GM19372 (cell line): Measurements from ENCODE around the gene C1orf21.

Experiments used
- ATAC-seq: cut with Tn5 transposase; IDR thresholded peaks from one replicate; pipeline ENCODE4 v1.9.1; 2021; ENCODE audit warnings: mild to moderate bottlenecking, low read depth, moderate library complexity; ENCODE audit not compliant: unreplicated experiment

C1orf21 gene

DNA sequence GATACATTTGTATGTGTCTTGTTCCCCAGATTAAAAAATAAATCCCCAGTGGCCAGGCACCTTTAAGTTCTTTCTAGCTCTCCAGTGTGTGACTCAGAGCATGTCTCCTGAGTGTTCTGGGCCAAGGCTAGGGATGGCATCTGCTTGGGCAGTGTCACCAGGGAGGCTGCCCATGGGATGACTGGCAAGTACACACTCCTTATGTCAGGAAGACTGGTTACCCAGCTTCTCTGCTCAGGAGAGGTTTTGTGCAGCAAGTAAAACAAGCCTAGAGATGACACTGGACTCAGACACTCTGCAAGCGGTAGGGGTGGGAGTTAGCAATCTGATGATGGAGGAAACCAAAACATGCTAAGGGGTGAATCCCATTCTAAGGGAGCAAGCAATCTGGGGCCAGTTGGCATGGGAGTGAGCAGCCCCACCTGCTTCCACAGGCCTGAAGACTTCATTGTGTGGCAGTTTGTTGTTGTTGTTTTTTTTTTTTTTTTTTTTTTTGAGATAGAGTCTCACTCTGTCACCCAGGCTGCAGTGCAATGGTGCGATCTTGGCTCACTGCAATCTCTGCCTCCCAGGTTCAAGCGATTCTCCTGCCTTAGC is 230.7 kb downstream of the C1orf21 start:
- ATAC-seq = no peak

DNA sequence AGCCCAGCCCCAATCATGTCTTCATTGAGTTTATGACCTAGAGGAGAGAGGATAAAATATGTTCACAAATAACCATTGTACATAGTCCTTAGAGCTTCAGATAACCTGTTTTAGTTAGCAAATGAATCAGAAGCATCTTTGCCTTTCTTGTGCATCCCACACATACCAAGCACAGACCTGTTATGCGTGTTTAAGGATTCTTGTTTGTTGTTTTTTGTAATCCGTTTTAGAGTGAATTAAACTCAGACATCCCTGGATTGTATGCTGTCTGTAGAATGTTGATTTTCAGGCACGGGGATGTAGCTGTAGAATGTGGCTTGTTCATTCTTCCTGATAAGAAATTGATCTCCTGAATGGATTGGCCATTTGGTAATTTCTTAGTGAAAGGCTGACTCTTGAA is 232.0 kb downstream of the C1orf21 start:
- no peak for ATAC-seq

DNA sequence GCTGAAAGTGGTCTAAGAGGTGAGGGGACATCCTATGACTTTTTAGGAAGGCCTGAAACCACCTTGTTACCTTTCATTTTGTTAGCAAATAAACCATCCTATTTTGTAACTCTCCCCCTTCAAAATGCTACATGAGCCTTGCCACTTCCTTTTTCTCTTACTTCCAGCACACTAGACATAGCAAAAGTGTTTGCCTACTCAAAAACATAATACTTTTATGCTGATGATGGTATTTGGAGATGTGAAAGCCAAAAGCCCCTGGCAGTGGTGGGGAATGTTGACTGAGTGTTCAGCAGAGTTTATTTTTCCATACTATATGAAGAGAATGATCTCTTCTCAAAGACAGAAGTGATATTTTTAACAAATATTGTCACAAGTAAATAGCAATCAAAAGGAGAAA is 233.6 kb downstream of the C1orf21 start:
- ATAC-seq = no peak

DNA sequence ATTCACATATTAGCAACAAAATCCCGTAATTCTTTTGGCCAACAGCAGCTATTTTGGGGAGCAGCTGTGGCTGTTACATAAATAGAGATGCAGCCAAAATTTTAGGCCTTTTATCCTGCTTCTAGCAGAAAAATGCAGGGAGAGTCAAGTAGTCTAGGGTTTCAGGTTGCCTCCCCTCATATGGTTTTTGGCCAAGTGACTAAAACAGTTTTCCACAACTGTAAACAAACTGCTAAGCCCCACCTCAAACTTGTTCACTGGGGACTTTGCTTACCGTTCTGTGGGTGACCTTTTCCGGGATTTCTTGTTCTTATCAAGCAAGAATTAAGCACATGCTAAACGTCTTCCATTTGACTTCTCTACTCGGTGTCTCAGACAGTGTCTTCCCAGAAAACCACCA is 234.4 kb downstream of the C1orf21 start:
- ATAC-seq = no peak

DNA sequence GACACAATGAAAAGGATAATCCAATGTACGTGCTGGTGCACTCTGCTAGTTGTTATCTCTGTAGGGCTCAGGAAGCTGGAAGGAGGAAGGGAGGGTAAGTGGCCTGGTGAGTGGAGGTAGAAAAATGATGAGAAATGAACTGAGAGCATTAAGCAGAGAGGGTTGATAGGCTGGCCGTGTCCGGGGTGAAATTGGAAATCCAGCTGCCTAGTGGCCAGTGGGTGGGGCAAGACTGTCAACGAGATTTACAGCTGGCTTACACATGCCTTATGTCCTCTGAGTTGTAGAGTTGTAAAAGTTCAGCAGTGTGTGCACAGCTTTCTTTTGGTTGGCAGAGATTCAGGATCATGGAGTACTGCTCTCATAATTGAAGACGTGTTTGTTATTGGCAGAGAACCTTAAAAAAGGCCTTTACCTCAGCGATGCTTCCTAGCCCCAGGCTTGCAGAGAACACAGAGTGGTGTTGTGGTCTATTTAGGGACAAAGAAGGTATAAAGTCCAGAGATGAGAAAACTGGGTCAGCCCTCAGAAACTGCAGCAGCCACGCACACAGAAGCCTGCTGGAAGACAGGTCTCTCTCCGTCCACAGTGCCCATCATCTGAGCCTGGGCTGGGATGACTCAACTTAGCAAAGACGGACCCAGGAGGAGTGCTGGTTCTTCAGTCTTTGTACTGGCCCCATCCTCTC is 235.5 kb downstream of the C1orf21 start:
- ATAC-seq = no peak

DNA sequence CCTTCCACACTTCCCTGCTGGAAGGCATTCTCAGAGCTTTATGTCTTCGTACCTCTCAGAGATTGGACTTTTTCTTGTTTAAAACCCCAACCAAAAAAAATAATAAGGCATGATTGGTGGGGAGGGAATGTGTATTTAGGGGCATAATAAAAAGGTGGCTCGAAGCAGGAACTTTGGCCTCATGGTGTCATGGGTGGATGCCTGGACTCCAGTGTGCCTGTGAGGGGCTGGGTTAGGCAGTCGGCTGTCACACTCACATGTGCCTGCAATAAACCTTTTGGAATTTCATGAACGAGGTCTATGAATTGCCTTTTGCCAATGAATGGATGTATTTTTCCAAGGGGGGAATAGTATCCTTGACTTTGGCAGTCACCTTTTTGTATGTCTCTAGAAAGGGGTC is 236.6 kb downstream of the C1orf21 start:
- ATAC-seq = no peak

DNA sequence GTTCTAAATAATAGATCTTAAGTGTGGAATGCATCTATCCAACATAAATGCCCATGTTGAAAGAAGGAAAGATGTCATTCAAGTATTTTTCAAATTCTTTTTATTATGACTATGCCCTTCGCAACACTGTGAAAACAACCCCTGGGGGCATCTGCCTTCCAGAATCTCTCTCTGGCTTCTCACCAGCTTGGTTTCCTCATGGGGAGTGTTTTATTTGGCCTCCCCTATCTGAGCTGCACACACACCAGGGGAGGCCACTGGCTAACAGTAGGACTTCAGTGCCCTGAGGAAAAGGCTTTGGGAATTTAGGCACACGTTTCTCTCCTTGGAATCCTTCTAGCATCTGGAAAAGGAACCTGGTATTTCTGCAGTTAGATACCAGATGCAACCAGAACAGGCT is 237.2 kb downstream of the C1orf21 start:
- no peak for ATAC-seq

DNA sequence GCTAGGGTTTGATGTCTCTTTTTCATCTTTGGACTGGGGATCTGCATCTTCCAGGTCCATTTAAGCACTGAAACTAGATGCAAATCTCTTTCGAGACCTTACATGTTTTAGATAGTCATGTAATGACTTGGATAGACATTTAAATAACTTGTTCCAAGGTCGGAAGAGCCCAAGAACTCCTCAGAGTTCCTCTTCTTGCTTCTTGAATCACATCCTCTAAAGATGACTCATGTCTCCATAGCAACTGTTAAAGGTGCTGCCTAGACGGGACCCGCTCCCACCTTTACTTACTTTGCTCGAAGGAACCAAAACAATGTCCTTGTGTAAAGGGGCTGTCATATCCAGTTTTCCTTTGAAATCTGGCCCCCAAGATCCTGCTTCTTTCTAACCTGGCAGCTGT is 237.8 kb downstream of the C1orf21 start:
- no peak for ATAC-seq

DNA sequence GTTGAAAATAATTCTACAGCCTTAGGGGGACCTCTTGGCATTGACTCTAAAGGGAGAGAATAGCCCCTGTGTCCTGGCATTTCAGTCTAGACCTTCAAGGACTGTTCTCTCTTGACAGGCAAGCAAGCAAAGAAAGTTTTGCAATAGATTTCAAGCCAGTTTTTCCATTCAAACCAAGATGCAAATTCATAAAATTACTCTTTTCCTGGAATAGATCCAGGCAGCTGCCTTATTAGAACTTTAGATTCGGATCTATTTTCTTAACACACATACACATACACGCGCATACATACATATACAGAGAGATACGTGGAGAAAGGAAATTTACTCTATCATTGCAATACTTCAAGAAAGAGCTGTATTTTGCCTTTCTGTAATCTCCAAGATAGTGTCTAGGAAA is 238.4 kb downstream of the C1orf21 start:
- no peak for ATAC-seq

DNA sequence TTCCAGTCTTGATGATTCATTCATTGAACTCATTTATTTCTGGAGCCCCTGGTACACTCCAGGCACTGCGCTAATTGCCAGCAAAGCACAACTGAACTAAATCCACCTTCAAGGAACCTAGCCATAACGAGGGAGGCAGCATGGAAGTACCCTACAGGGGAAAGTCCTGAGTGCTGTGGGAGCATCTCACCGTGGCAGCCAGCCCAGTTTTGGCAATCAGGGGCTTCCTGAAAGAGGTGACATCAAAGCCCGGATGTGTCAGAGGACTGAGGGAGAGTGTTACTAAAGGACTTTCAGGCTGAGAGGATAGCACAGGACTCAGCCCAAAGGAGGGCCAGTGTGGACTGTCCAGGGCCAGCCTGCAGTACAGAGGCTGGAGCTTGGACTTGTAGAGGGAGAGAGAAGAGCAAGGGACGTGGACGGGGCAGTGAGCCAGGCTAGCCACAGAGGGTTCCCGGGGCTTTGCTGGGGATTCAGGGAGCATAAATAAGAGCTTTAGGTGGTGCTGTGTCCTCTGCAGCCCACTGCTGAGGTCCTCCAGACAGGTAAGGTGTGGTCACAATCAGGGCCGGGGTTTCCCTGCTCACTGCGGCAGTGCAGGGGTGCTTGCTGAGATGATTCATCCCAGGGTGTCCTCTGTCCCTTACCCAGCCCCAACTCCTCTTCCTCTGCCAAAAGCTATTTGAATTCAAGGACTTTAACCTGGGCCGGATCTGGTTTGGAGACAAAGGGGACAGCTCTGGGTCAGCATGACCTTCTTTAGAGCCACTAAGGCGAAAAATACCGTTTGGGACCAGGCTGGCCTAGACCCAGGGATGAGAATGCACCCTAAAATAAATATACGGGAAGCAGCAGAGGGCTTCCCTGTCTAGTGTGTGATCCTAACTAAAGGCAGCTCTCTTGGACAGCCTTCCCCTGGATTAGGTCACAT is 239.5 kb downstream of the C1orf21 start:
- ATAC-seq = no peak

DNA sequence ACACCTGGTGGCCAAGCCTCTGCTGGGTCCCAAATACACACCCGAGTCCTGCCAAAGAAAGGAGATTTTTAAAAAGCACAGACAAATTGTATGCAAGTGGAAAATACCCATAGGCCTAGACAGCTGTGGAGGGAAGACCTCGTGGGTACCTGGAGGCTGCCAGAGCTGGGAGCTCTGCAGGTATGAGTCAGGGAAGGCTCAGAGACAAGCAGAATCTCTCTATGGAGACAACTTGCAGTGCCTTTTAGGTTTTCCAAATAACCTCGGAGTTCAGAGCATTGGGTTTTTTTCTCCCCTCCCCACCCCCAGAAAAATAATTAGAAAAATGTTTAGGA is 240.1 kb downstream of the C1orf21 start:
- no peak for ATAC-seq

DNA sequence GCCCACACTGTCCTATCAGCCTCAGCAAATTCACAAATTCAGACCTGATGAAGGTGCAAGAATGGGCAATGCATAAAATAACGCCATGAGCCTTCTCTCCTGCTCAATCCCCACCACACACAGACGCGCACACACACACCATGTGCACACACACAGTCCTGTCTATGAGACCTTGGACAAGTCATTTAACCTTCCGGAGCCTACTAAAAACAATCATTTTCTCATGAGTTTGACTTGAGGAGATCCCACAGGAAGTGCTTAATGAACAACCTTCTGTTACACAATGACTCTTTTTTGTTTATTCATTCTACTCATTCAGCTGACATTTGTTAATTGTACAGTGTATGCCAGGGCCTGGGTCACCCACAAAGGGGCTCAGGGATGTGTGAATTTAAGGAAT is 242.4 kb downstream of the C1orf21 start:
- ATAC-seq = no peak

DNA sequence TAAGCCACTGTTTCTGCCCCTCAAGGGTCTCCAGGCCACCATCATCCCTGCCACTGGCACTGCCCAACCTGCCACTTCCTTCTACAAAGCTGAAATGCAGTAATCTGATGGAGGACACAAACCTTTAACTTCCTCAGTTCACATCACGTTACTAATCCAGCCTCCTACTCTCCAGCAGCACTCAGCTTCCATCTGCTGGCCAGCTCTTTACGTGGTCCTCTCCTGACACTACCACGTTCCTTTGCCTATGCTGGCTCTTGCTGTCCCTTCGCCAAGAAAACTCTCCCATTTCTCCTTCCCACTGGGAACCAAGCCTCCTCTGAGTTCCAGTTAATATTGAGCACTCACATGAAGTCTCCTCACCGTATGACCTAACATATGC is 243.8 kb downstream of the C1orf21 start:
- no peak for ATAC-seq

DNA sequence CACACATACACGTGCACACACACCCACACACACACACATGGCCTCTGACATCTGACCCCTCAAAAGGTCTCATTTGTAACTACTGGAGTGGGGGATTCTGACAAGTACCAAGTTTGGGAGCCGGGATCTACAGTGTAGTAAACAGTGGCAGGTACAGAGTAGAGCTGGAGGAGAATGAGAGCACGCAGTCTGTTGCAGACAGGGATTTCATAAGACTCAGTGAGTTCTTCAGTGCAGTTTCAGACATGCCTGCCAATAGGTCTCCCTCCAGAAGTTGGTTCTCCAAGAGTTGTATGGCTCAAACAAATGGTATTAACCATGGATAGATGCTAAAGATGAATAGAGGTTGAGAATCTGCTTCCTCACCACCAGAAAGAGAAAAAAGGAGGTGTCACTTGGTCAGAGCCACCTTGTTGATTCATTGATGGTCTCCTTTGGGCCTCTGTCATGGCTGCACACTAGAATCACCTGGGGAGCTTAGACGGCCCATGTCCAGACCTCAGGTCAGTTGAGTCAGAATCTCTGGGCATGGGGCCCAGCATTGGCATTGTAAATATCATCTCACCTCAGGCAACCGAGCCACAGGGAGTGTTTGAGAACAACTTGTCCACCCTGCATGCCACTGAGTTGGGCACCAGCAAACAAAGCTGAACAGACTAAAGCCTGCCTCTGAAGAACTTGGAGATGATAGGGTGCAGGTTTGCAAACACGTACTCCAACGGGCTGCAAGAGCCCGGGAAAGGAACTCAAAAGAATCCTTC is 245.8 kb downstream of the C1orf21 start:
- no peak for ATAC-seq

DNA sequence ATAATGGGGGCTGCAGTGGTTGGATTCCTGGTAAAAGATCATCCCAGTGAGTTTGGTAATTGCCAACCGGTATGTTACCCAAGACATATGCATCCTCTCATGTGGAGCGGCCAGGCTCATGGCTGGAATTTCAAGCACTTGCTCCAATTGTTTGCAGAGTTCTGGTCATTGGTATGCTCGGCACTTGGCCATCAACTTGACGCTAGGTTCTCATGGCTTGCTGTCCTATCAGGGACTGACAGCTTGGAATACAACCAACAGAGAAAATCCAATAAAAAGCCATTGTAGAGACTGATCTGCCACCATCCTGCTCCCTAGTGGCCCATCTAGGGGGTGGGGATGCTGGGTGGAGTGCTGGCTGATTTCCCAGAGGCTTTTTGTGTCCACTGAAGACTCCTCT is 247.0 kb downstream of the C1orf21 start:
- no peak for ATAC-seq

DNA sequence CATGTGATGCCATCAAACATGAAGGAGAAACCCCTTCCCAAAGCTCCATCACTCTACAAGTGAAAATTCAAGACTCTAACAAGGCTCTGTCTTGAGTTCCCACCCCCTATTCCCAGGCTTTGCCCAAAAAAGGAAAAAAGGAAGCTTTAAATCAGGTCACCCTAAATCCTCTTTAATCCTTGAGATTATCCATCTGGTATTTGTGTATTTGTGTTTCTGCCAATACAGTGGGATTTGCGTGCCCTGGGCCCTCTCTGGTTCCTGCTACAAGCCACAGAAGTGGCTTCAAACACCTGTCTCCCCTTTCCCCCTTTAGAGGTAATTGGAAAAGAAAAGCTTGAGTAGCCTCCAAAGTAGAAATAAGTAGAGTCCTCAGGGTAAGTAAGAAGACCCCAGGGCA is 247.5 kb downstream of the C1orf21 start:
- ATAC-seq = no peak

DNA sequence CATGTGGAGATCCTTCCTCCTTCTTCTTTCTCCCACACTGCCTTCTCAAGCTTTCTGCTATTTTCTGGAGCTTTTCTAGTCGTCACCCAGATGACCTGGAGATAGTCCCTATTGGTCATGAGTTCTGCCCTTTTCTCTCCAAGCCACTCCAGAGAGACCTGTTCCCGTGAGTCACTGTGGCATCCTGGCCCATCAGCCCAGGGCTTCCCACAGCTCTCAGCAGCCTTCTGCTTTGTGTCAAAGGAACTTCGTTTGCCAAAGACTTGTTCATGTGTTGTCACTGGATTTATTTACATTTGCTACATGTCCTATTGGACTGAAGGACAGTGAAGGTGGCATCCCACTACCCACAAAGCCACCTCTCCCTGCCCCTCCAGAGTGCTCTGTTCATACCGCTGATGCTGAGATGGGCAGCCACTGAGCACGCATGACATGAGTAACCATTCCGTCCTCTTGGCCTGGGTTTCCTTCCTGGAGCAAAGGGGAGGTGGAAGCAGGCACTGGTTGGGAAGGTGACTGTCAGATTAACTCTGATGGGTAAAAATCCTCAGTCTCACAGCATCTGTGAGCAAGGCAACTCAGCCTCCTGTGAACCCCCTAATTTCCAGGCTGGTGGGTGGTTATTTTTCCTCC is 248.6 kb downstream of the C1orf21 start:
- ATAC-seq = no peak

DNA sequence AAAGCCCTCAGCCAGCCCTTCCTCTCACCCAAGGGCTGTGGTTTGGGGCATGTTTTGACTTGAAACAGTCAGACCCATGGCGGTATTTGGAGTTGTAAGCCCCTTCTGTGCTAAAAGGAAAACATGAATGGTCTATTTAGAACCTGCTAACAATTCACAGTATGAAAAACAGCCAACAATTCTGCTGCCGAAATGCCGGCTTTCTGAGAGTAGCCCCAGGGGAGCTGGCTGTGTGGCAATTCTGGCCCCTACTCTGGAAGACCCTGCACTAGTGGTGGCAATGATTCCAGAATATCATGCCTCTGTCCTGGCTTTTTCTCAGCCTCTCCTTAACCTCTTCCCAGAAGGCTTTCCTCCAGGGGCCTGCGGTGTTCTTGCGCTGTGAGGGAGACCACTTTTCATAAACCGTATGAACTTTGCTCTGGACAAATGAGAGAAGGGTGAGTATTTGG is 249.2 kb downstream of the C1orf21 start:
- no peak for ATAC-seq

DNA sequence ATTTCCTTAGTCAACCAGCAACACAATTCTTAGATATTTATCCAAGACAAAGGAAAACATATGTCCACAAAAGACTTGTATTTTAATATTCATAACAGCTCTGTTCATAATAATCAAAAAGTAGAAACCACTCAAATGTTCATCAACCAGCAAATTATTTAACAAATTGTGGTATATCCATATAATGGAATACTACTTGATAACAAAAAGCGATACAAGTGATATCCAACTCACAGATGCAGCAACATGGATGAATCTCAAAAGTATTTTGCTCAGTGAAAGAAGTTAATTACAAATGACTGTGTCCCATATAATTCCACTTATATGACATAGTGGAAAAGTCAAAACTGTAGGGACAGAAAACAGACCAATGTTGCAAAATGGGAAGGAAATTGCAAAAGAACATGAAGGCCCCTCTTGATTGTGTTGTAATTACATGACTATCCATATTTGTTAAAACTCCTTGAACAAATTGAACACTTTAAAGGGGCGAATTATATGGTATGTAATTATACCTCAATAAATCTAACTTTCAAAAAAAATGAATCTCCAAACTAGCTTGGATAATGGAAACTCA is 250.9 kb downstream of the C1orf21 start:
- no peak for ATAC-seq

DNA sequence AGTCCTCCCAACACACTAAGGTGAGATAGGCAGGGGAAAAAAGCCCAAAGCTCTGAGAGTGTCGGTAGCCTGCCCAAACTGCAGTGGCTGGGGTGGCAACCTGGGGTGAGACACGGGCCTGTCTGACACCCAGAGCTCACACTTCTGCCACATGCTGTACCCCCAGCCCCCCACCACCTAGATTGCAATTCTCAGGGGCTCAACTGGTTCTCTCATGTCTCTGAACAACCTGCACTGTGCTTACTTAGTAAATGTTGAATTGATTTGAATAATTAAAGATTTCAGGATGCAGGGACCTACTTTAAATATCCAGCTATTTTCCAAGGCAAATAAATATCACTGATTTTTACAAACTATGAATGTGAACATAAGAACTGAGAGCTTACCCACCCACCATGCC is 252.4 kb downstream of the C1orf21 start:
- no peak for ATAC-seq
